GM13976 (cell line): ENCODE results near the gene PPA2.

Experiments used
- DNase-seq: peaks from one replicate; pipeline ENCODE4 v3.0.0; 2012; ENCODE audit warnings: low spot score
- in situ Hi-C: fragments of 300-500 bp; cut with MboI; formaldehyde crosslinking; loops from one replicate; pipeline ENCODE4 v1.12.0; 2022; ENCODE audit warnings: low sequenced_read_pairs, mixed read lengths, inconsistent platforms; ENCODE audit not compliant: unreplicated experiment
- TF ChIP-seq, protein P1 (sequence below): IDR thresholded peaks from 2 replicates; pipeline ENCODE4 v1.5.1; 2012; ENCODE audit warnings: borderline replicate concordance, mild to moderate bottlenecking; ENCODE audit not compliant: insufficient read depth; ENCODE audit errors: extremely low read depth, missing control alignments, control extremely low read depth

PPA2 gene

DNA sequence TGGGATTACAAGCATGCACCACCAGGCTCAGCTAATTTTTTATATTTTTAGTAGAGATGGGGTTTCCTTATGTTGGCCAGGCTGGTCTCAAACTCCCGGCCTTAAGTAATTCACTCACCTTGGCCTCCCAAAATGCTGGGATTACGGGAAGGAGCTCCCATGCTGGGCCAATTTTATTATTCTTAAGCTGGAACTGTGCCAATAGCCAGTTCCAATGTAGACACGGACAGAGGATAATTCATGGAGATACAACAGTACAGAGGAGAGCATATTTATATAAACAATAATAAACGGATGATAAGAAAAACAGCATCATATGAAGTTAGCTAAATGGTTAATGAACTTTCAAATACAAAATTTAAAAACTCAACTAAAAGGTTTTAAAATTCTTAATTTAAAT, 87.8 kb downstream of the PPA2 start:
- TF ChIP-seq, protein P1, sequence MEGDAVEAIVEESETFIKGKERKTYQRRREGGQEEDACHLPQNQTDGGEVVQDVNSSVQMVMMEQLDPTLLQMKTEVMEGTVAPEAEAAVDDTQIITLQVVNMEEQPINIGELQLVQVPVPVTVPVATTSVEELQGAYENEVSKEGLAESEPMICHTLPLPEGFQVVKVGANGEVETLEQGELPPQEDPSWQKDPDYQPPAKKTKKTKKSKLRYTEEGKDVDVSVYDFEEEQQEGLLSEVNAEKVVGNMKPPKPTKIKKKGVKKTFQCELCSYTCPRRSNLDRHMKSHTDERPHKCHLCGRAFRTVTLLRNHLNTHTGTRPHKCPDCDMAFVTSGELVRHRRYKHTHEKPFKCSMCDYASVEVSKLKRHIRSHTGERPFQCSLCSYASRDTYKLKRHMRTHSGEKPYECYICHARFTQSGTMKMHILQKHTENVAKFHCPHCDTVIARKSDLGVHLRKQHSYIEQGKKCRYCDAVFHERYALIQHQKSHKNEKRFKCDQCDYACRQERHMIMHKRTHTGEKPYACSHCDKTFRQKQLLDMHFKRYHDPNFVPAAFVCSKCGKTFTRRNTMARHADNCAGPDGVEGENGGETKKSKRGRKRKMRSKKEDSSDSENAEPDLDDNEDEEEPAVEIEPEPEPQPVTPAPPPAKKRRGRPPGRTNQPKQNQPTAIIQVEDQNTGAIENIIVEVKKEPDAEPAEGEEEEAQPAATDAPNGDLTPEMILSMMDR, result no peak
- in situ Hi-C loops, result no loop called here
- no peak for DNase-seq

DNA sequence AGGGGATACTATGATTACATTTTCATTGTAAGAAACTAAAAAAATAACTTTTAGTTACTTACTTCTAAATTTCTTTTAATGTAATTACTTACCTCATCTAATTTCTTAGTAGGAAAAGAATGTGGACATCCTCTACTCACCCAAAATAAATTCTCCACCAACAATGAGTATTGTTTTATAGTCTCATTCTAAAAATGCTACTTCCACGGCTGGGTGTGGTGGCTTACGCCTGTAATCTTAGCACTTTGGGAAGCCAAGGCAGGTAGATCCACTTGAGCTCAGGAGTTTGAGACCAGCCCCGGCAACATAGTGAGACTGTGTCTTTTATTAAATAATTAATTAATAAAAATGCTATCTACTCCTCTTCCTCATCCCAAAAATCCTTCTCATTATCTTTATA, 99.8 kb downstream of the PPA2 start:
- TF ChIP-seq, protein P1, result no peak
- DNase-seq, result no peak
- in situ Hi-C loops, result no loop called here

DNA sequence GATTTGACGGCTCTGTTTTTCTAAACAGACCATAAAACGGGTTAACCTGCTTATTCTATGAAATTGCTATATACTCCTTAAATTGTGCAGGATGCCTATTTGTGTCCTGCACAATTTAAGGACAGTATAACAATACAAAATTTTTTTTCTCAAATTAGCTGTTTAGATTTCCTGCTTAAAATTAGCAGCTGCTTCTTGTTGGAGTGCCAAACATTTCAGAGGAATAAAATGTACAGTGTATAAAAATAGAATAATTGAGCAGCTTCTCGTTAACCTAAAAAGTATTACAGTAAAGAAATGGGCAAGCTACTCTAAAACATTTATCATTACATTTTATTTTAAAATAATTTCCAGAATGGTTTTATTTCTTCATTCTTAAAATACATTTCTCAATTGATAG, 100.5 kb downstream of the PPA2 start:
- in situ Hi-C loops, result no loop called here
- no peak for DNase-seq
- TF ChIP-seq, protein P1, result no peak

DNA sequence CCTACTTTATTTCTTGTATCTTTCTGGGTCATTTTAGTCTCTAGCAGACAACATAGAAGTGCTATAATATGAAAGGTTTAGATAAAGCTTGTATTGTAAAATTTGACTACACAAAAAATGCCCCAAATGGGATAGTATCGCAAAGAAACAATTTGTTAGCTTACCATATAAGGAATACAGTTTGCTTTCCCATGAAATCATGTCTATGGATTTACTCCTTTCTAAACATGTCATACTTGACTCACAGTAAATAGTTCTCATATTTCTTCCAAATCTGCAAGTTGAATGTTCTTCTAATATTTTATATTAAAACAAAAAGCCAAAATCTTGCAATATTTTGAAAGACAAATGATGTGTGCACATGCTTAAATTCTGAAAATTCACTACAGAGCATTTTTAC, 103.9 kb downstream of the PPA2 start:
- TF ChIP-seq, protein P1, result no peak
- in situ Hi-C loops, result no loop called here
- DNase-seq, result no peak

DNA sequence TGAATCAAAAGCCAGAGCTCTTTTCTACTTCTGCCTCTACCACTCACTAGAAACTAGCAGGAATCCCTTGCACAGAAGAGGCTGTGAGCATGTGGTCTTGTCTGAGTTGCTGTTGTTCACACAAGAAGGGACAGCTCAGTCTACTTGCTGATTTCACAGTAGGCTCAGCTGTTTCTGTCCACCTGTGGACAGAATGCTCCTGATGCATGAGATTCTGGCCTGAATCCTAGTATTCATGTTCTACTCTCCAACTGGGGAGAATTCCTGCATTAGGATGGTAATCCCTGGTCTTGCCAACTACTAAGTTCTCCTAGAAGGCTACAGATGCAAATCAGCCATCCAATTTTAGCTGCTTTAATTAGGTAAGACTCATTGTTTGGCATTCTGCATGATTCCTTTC, 112.8 kb downstream of the PPA2 start:
- DNase-seq, result no peak
- TF ChIP-seq, protein P1, result no peak
- in situ Hi-C loops, result no loop called here

DNA sequence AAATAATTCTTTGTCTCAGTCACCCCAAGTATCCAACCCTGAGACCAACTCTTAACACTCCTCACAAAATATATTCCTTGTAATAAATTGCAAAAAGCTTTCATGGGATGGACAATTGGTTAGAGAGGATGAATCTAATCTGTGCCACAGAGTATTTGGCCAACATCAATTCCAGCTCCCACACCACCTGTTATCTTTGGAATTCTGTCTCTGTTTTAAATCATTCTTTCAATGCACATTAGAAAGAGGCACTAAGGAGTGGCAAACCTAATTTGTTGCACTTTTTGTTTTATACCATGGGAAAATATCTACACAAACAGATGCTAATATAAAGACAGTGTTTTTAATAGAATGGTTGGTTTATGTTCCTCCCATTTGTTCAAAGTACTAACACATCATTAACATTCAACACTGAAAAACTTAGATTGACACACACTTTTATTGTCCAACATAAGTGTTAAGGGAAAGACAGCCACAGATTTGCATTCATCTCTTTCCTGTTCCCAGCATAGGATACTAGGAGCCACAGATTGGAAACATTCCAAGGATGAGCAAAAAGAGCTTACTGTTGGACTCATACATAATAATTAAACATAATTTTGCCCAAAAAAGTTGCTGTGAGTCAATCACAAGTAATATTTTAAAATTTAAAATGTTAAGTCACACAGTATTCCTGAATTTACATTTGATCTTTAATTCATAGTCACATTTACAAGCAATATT, 116.4 kb downstream of the PPA2 start:
- TF ChIP-seq, protein P1, result no peak
- DNase-seq, result no peak
- in situ Hi-C loops, result no loop called here
